Measurements from ENCODE around the gene SLC35B2.

GRCh38 chr6:44284867-44285266 is 27.5 kb upstream of the SLC35B2 start:
- TF ChIP-seq CTCF (IDR thresholded peaks at IDR 0.05; ENCODE audit: low read length) = no peak
- no peak for TF ChIP-seq EZH2phosphoT487 (IDR thresholded peaks at IDR 0.05; ENCODE audit: low read length)
- TF ChIP-seq EZH2 (optimal IDR thresholded peaks at IDR 0.05; ENCODE audit: low read depth, low read length) = no peak
